Left lung (tissue), 10 donors: ENCODE results near the gene UBXN7. TPM values are rescaled to one million over a fixed set of nuclear protein-coding genes. Genes with fewer than 3 reads are reported as not detected.
"Not testable (repeated sequence)": the region's sequence is repeated elsewhere in the genome, so short reads cannot be mapped to it uniquely, and the experiment has no call there.

ENCODE experiments used
- ATAC-seq: fragments of 200-7000 bp; cut with Tn5 transposase; one replicate; pipeline ENCODE4 v1.9.1; 2020; ENCODE audit warnings: moderate library complexity
- DNase-seq, 4 donors: peaks; one replicate each; pipeline ENCODE4 v3.0.0-alpha.2; 2013 to 2020
- H3K27ac ChIP-seq, 2 donors: fragments of 200-600 bp; sonication (generic) in 1 of 2; one replicate each; pipeline versions ENCODE4 v1.5.0 to v1.8.0; 2020 to 2021
- H3K27me3 ChIP-seq, 2 donors: fragments of 200-600 bp; sonication (generic) in 1 of 2; one replicate each; pipeline versions ENCODE4 v1.5.0 to v1.8.0; 2020 to 2021
- H3K36me3 ChIP-seq, 2 donors: fragments of 200-600 bp; sonication (generic) in 1 of 2; one replicate each; pipeline versions ENCODE4 v1.5.0 to v1.8.0; 2020 to 2021
- H3K4me1 ChIP-seq, 2 donors: fragments of 200-600 bp; one replicate each; pipeline ENCODE4 v1.8.0; 2021
- H3K4me3 ChIP-seq, 2 donors: fragments of 200-600 bp; sonication (generic) in 1 of 2; one replicate each; pipeline versions ENCODE4 v1.5.0 to v1.8.0; 2020 to 2021; ENCODE audit warnings: mild to moderate bottlenecking in 1 of 2
- H3K9me3 ChIP-seq, 2 donors: fragments of 200-600 bp; sonication (generic) in 1 of 2; one replicate each; pipeline versions ENCODE4 v1.5.0 to v1.8.0; 2020 to 2021
- intact Hi-C, 2 donors: fragments of 100-400 bp; cut with DNase I; formaldehyde crosslinking; loops; one replicate each; pipeline versions ENCODE4 v1.11.2 to v1.14.2; 2022
- polyA plus RNA-seq, 6 donors: library from polyadenylated mRNA; unstranded; fragments of 120-200 nt; gene quantifications; one replicate each; pipeline ENCODE4 v1.2.1, GENCODE V29; 2013; ENCODE audit not compliant: insufficient read length in 6 of 6
- total RNA-seq, 2 donors: library from RNA; stranded (reverse); fragmentation: NEBNext Ultra II Directional; extraction: Animal tissue kit (Norgen Biotek cat#: 25700); gene quantifications; one replicate each; pipeline ENCODE4 v1.2.1, GENCODE V29; 2021
- TF ChIP-seq, protein P1 (sequence below), 2 donors: fragments of 200-600 bp; sonication (generic) in 1 of 2; IDR thresholded peaks; one replicate each; pipeline versions ENCODE4 v1.5.0 to v1.8.0; 2021; ENCODE audit warnings: antibody characterized with exemption in 2 of 2
- donor health status: DM: no; HTN: yes; CAD: no.
- donor health status: DM: no; HTN: no; CAD: no.

UBXN7 gene
- total and polyA plus RNA-seq, 8 donors = 35.2 to 56.3 (median 40.2) TPM

GRCh38 chr3:196314597-196314996 lies 117.6 kb downstream of the UBXN7 start:
- Histone ChIP-seq H3K9me3 (no peaks in the 10 kb centered on the region), H3K36me3 (no peaks in the 10 kb centered on the region), H3K27me3 (no peaks in the 10 kb centered on the region), H3K4me3 (no peak overlapping the region), H3K27ac (no peak overlapping the region), H3K4me1 (peaks cover 0 to 13% of the 10 kb centered on the region in 2 donors)
- intact Hi-C loops = no loop called here
- TF ChIP-seq, protein P1, sequence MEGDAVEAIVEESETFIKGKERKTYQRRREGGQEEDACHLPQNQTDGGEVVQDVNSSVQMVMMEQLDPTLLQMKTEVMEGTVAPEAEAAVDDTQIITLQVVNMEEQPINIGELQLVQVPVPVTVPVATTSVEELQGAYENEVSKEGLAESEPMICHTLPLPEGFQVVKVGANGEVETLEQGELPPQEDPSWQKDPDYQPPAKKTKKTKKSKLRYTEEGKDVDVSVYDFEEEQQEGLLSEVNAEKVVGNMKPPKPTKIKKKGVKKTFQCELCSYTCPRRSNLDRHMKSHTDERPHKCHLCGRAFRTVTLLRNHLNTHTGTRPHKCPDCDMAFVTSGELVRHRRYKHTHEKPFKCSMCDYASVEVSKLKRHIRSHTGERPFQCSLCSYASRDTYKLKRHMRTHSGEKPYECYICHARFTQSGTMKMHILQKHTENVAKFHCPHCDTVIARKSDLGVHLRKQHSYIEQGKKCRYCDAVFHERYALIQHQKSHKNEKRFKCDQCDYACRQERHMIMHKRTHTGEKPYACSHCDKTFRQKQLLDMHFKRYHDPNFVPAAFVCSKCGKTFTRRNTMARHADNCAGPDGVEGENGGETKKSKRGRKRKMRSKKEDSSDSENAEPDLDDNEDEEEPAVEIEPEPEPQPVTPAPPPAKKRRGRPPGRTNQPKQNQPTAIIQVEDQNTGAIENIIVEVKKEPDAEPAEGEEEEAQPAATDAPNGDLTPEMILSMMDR (IDR thresholded peaks at IDR 0.05) = no peak
- ATAC-seq (no peak), DNase-seq (no peak)

GRCh38 chr3:196314086-196314485 lies 118.1 kb downstream of the UBXN7 start:
- H3K9me3 ChIP-seq, H3K36me3 ChIP-seq, ATAC-seq, H3K27me3 ChIP-seq, DNase-seq, H3K4me3 ChIP-seq, intact Hi-C loops, H3K27ac ChIP-seq: not testable (repeated sequence)
- H3K4me1 ChIP-seq = peaks cover 0 to 10% of the 10 kb centered on the region in 2 donors

- H3K36me3 ChIP-seq, ATAC-seq, H3K4me1 ChIP-seq, DNase-seq, H3K27me3 ChIP-seq, H3K9me3 ChIP-seq, intact Hi-C loops, H3K4me3 ChIP-seq, H3K27ac ChIP-seq: not testable (repeated sequence)
These were observed 129.3 kb downstream of the UBXN7 start for GRCh38 chr3:196302960-196303359.

DNA sequence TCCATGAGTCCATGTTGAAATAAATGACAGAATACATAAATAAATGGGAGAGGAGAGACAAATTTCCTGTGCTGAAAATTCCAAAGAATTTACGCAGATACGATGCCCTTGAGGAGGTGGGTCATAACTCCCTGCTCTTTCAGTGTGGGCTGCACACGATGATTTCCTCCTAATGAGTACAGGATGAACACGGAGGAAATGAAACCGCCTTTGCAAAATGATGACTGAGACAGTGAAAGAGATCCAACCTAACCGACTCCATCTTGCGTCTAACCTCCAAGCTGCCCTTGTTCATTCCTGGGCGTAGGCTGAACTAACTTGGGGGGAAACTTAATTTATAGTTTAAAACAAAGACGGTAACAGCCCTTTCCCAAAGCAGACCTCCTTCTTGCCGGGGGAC lies 129.7 kb downstream of the UBXN7 start:
- H3K36me3 ChIP-seq, DNase-seq, H3K27ac ChIP-seq, ATAC-seq, H3K4me1 ChIP-seq, H3K9me3 ChIP-seq, H3K4me3 ChIP-seq, intact Hi-C loops, H3K27me3 ChIP-seq: not testable (repeated sequence)

- DNase-seq (no peak), ATAC-seq (no peak)
- Histone ChIP-seq H3K27me3 (no peaks in the 10 kb centered on the region), H3K9me3 (no peaks in the 10 kb centered on the region), H3K27ac (no peak overlapping the region), H3K4me3 (no peak overlapping the region), H3K36me3 (no peaks in the 10 kb centered on the region), H3K4me1 (no peaks in the 10 kb centered on the region)
- intact Hi-C loops = no loop called here
- TF ChIP-seq, protein P1 (IDR thresholded peaks at IDR 0.05) = no peak
These were observed 133.7 kb downstream of the UBXN7 start for GRCh38 chr3:196298521-196298920.

Other genes starting within 250 kb of the UBXN7 start
- 1 to 10 TPM; 1.2 to 8.8 TPM for gene ZDHHC19, start 221.0 kb downstream of the UBXN7 start, total RNA-seq
- gene ZDHHC19, start 221.0 kb downstream of the UBXN7 start, polyA plus RNA-seq = under 1 TPM in 3 of 6 donors, not detected in 3; 0.20 to 0.48 (median 0.25) TPM
- 1 to 10 TPM in 1 of 2 donors, not detected in 1; 1.2 TPM for gene SLC51A, start 215.9 kb downstream of the UBXN7 start, total RNA-seq
- gene SLC51A, start 215.9 kb downstream of the UBXN7 start, polyA plus RNA-seq = 10 to 100 TPM in 1 of 6 donors, 1 to 10 TPM in 5; 7.3 to 10.4 (median 8.2) TPM
- gene PCYT1A, start 144.7 kb downstream of the UBXN7 start, total RNA-seq = 10 to 100 TPM; 46.6 to 71.0 TPM
- 10 to 100 TPM; 36.2 to 44.6 (median 39.8) TPM for gene PCYT1A, start 144.7 kb downstream of the UBXN7 start, polyA plus RNA-seq
- gene DYNLT2B, start 114.2 kb downstream of the UBXN7 start, total RNA-seq = 1 to 10 TPM; 6.0 to 6.8 TPM
- 10 to 100 TPM; 23.5 to 26.9 (median 26.4) TPM for gene DYNLT2B, start 114.2 kb downstream of the UBXN7 start, polyA plus RNA-seq
- gene TM4SF19, start 94.0 kb downstream of the UBXN7 start, total RNA-seq = 10 to 100 TPM in 1 of 2 donors, 1 to 10 TPM in 1; 6.7 to 15.2 TPM
- gene TM4SF19, start 94.0 kb downstream of the UBXN7 start, polyA plus RNA-seq = under 1 TPM; 0.26 to 0.63 (median 0.34) TPM
- gene RNF168, start 71.3 kb upstream of the UBXN7 start, total RNA-seq = 10 to 100 TPM; 22.8 to 30.0 TPM
- gene RNF168, start 71.3 kb upstream of the UBXN7 start, polyA plus RNA-seq = 10 to 100 TPM; 18.1 to 19.6 (median 18.6) TPM
- gene SMCO1, start 82.9 kb upstream of the UBXN7 start, total RNA-seq = not detected
- under 1 TPM in 1 of 6 donors, not detected in 5; 0.07 TPM for gene SMCO1, start 82.9 kb upstream of the UBXN7 start, polyA plus RNA-seq
- 10 to 100 TPM; 10.2 to 10.7 TPM for gene WDR53, start 136.1 kb upstream of the UBXN7 start, total RNA-seq
- 10 to 100 TPM; 12.8 to 21.8 (median 17.6) TPM for gene WDR53, start 136.1 kb upstream of the UBXN7 start, polyA plus RNA-seq
- gene FBXO45, start 136.2 kb upstream of the UBXN7 start, total RNA-seq = 10 to 100 TPM in 1 of 2 donors, 1 to 10 TPM in 1; 8.2 to 10.0 TPM
- gene FBXO45, start 136.2 kb upstream of the UBXN7 start, polyA plus RNA-seq = 10 to 100 TPM; 14.1 to 17.1 (median 15.4) TPM
- gene NRROS, start 207.3 kb upstream of the UBXN7 start, total RNA-seq = 10 to 100 TPM; 12.3 to 21.8 TPM
- 1 to 10 TPM; 4.8 to 9.5 (median 7.0) TPM for gene NRROS, start 207.3 kb upstream of the UBXN7 start, polyA plus RNA-seq